ENCODE results near the gene MSLN. TPM values are rescaled to one million over a fixed set of nuclear protein-coding genes. Genes with fewer than 3 reads are reported as not detected.
"Not testable (repeated sequence)": the region's sequence is repeated elsewhere in the genome, so short reads cannot be mapped to it uniquely, and the experiment has no call there.

MSLN gene
- total RNA-seq, 1 experiment from 2014 or later = not detected

DNA sequence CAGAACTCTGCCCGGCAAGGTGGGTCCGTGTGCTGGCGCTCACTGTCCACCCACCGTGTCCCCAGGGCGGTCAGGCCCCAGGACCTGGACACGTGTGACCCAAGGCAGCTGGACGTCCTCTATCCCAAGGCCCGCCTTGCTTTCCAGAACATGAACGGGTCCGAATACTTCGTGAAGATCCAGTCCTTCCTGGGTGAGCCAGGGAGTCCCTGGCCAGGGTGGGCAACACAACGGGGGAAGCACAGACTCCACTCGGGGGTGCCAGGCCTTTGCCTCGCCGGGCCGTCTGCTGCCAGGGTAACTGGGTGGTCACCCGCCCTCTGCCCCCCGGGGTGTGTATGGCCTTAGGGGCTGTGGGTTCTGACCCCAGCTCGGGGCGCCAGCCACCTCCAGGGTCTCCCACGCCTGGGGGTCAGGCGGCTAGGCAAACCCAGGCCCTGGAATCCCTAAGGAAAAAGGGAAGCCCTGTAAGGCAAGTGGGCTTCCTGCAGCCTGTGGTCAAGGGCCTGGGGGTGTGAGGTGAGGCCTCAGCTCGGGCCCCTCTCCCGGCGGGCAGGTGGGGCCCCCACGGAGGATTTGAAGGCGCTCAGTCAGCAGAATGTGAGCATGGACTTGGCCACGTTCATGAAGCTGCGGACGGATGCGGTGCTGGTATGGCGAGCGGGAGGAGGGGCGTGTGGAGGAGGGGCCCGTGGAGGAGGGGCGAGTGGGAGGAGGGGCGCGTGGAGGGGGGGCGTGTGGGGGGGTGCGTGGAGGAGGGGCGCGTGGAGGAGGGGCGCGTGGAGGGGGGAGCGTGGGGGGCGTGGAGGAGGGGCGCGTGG lies 6.5 kb downstream of the MSLN start:
- in situ Hi-C loops (cut with HindIII; ENCODE audit: low pct_unique_long_range_greater_than_20kb, low sequenced_read_pairs) = no loop called here

DNA sequence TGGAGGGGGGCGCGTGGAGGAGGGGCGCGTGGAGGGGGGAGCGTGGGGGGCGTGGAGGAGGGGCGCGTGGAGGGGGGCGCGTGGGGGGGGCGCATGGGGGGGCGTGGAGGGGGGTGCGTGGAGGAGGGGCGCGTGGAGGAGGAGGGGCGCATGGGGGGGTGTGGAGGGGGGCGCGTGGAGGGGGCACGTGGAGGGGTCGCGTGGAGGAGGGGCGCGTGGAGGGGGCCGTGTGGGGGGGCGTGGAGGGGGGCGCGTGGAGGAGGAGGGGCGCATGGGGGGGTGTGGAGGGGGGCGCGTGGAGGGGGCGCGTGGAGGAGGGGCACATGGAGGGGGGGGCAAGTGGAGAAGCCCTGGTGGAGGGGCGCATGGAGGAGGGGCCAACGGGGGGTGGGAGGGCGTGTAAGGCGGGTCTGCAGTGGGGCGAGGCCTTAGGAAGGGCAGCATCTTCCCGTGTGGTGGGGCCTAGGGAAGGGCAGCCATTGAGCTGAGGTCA lies 7.3 kb downstream of the MSLN start:
- in situ Hi-C loops (cut with HindIII; ENCODE audit: low pct_unique_long_range_greater_than_20kb, low sequenced_read_pairs) = no loop called here
- no peak for DNase-seq (ENCODE audit: low read depth)

More for the DNA sequence above, 6.5 kb downstream of the MSLN start:
- DNase-seq (ENCODE audit: low read depth) = no peak

GRCh38 chr16:768428-768827 lies 7.9 kb downstream of the MSLN start:
- in situ Hi-C loops (cut with HindIII; ENCODE audit: low pct_unique_long_range_greater_than_20kb, low sequenced_read_pairs) = no loop called here
- DNase-seq (ENCODE audit: low read depth) = no peak

DNA sequence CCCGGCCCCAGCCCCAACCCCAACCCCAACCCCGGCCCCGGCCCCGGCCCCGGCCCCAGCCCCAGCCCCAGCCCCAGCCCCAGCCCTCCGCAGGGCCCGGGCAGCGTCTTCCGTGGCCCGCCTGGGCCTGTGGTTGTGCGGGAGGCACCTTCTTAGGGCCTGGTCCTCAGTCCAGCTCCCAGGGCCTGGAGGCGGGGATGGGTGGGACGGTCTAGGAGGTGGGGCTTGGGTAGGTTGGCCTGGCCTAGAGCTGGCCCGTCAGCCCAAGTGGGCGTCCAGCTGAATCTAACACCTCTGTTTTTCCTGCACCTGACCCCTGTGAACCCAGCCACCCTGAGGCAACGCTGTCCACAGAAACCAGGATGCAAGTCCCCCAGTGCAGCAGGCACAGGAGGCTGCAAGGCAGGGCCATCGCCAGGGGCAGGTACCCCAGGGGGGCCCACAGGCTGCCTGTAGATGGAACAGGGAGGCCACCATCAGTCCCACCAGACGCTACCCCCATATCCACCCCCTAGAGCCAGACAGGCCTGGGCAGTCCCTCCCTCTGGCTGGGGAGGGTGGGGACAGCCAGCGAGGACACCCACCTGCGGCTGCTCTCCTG lies 8.8 kb downstream of the MSLN start:
- in situ Hi-C loops (cut with HindIII; ENCODE audit: low pct_unique_long_range_greater_than_20kb, low sequenced_read_pairs) = no loop called here
- DNase-seq (ENCODE audit: low read depth) = no peak

DNA sequence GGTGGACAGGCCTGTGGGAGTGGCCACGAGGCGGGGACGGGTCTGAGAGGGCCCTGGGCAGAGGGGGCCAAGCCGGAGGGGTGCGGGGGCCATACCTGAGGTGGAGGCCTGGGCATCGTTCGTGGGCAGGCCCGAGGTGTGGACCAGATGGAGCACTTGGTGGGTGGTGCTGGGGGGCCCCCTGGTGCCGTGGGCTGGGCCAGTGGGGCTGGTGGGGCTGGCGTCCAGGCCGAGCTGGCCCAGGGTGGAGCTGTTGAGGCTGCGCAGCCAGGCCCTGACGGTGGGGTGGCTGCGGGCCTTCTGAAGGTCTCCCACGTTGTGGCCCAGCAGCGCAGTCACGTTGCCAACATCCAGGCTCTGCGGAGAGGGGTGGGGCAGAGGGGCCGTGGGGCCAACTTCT lies 9.4 kb downstream of the MSLN start:
- in situ Hi-C loops (cut with HindIII; ENCODE audit: low pct_unique_long_range_greater_than_20kb, low sequenced_read_pairs) = no loop called here

GRCh38 chr16:770411-770810 lies 9.9 kb downstream of the MSLN start:
- DNase-seq (ENCODE audit: low read depth) = no peak
- in situ Hi-C loops (cut with HindIII; ENCODE audit: low pct_unique_long_range_greater_than_20kb, low sequenced_read_pairs) = no loop called here

More for the DNA sequence above, 9.4 kb downstream of the MSLN start:
- DNase-seq (ENCODE audit: low read depth) = no peak

- in situ Hi-C loops (cut with HindIII; ENCODE audit: low pct_unique_long_range_greater_than_20kb, low sequenced_read_pairs) = no loop called here
- no peak for DNase-seq (ENCODE audit: low read depth)
Measured at GRCh38 chr16:772959-773358, 12.4 kb downstream of the MSLN start.

DNA sequence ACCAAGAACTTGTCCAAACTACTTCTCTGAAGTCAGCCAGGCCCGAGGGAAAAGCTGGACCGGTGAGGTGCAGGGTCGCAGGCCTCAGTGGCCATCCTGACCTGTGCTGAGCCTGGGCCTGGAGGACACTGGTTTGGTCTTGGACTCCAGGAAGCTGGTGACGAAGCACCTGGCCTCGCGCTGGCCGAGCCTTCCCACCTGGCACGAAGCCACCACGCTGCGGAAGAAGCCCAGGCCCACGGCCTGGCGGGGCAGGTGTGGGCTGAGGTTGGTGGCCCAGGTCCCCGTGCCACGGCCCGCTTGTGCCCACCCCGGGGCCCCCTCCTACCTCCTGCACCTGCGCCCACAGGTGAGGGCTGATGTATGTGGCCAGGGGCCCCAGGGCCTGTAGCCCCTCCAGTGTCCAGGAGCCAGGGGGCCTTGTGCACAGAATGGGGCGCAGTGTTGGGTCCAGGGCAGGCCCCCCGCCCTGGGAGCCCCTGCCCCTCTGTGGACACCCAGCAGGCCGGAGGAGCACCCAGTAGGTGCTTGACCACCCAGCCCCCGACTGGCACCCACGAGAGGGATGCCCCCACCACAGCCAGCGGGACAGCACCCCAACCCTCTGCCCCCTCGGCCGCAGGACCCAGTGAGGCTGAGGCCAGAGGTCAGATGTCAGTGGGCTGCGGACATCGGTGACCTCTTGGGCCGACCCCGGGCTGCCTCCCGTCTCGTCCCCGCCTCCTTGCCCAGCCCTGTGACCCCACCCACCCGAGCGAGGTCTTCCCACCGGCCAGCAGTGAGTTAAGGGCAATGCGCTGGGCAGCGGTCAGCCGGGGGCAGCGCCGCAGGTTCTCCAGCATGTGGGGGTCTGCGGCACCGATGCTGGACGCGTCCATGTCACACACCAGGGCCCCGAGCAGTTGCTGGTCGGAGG lies 13.8 kb downstream of the MSLN start:
- in situ Hi-C loops (cut with HindIII; ENCODE audit: low pct_unique_long_range_greater_than_20kb, low sequenced_read_pairs) = no loop called here
- no peak for DNase-seq (ENCODE audit: low read depth)

DNA sequence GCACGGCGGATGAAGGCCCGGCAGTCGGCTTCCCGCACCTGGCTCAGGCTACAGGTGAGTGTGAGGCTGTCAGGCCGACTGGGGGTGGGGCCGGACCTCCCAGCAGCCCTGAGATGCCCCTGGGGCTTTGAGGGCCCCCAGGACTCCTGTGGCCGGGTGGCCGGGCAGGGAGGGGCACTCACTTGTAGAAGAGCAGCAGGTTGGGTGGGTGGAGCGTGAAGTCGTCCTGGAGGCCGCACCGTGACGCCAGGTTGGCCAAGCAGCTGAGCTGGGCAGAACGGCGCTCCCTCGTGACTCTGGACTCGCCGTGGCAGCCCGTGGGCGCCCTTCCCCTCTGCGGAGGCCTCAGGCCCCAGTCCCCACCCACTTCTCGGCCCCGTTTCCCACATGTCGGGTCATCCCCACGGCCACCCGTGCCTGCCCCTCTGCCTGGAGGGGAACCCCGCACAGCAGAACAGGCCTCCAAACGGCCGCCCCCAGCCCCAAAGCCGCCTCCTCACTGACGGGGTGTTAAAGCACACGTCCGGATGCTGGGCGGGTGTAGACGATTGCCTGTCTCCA lies 14.8 kb downstream of the MSLN start:
- DNase-seq (ENCODE audit: low read depth) = no peak
- in situ Hi-C loops (cut with HindIII; ENCODE audit: low pct_unique_long_range_greater_than_20kb, low sequenced_read_pairs) = no loop called here

GRCh38 chr16:776298-776697 lies 15.8 kb downstream of the MSLN start:
- in situ Hi-C loops (cut with HindIII; ENCODE audit: low pct_unique_long_range_greater_than_20kb, low sequenced_read_pairs); DNase-seq (ENCODE audit: low read depth): not testable (repeated sequence)

- DNase-seq (ENCODE audit: low read depth) = no peak
- in situ Hi-C loops (cut with HindIII; ENCODE audit: low pct_unique_long_range_greater_than_20kb, low sequenced_read_pairs) = no loop called here
Measured at GRCh38 chr16:776824-777223, 16.3 kb downstream of the MSLN start.

- in situ Hi-C loops (cut with HindIII; ENCODE audit: low pct_unique_long_range_greater_than_20kb, low sequenced_read_pairs) = no loop called here
- no peak for DNase-seq (ENCODE audit: low read depth)
Measured at GRCh38 chr16:777826-778225, 17.3 kb downstream of the MSLN start.

GRCh38 chr16:778447-778846 lies 17.9 kb downstream of the MSLN start:
- DNase-seq (ENCODE audit: low read depth) = no peak
- in situ Hi-C loops (cut with HindIII; ENCODE audit: low pct_unique_long_range_greater_than_20kb, low sequenced_read_pairs) = no loop called here

DNA sequence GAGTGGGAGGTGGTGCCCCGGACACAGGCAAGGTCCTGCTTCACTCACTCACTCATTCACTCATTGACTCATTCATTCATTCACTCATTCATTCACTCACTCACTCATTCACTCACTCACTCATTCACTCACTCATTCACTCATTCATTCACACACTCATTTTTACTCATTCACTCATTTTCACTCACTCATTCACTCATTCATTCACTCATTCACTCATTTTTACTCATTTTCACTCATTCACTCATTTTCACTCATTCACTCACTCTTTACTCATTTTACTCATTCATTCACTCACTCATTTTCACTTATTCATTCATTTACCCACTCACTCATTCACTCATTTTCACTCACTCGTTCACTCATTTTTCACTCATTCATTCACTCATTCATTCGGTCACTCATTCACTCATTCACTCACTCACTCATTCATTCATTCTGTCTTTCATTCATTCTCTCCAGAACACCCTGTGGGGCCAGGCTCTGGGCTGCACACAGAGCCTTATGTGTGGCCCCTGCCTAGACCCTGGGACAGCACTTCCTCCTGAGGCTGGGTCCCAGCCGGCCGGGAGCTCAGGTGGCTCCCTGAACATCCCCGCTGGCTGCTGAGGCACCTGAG lies 18.5 kb downstream of the MSLN start:
- DNase-seq (ENCODE audit: low read depth) = no peak
- in situ Hi-C loops (cut with HindIII; ENCODE audit: low pct_unique_long_range_greater_than_20kb, low sequenced_read_pairs) = no loop called here

- DNase-seq (ENCODE audit: low read depth) = no peak
- in situ Hi-C loops (cut with HindIII; ENCODE audit: low pct_unique_long_range_greater_than_20kb, low sequenced_read_pairs) = no loop called here
Measured at GRCh38 chr16:779561-779960, 19.0 kb downstream of the MSLN start.

GRCh38 chr16:780296-780695 lies 19.8 kb downstream of the MSLN start:
- in situ Hi-C loops (cut with HindIII; ENCODE audit: low pct_unique_long_range_greater_than_20kb, low sequenced_read_pairs) = no loop called here
- DNase-seq (ENCODE audit: low read depth) = no peak

DNA sequence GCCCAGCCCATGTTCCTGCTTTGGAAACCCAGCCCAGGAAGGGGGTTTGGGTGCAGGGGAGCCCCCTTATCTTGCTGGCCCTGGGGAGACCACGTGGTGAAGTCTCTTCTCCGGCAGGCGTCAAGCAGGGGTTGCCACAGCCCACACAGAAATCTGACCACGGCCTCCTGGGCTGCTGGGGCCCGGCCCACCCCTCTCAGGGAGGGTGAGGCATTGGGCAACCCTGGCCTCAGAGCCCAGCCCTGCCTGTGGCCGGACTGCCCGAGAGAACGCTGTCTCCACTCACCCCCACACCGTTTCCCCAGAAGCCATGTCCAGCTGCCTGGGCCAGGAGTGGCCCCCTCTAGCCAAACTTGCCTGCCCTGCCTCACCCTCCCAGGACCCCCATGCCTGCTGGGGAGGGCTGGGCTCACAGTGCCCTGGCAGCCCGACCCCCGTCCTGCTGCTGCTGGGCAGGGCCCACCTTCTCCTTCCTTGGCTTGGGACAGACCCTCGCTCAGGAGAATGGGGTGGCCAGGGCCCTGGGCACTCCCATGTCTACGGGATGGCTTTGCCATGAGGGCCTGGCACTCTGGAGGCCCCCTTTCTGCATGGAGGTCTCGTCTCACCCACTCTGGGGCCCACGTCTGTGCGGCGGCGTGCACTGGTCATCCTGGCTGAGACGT lies 20.9 kb downstream of the MSLN start:
- in situ Hi-C loops (cut with HindIII; ENCODE audit: low pct_unique_long_range_greater_than_20kb, low sequenced_read_pairs) = no loop called here
- DNase-seq (ENCODE audit: low read depth) = no peak

DNA sequence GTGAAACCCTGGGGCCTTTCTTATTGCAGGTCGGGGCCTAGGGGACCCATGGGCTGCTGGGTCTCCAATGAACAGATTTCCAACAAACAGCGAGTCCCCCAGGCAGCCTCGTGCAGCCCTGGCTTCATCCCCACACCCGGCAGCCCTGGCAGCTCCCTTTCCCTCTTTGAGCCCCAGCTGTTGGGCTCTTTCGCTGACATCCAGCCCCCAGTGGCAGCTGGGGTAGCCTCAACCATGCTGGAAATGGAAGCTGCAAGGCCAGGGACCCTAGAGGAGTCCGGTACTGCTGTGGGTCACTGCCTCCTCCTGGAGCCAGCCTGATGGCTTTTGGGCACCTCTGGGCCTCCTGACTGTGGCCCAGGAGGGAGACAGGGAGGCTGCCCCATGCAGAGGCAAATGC lies 21.7 kb downstream of the MSLN start:
- in situ Hi-C loops (cut with HindIII; ENCODE audit: low pct_unique_long_range_greater_than_20kb, low sequenced_read_pairs) = no loop called here
- no peak for DNase-seq (ENCODE audit: low read depth)
